Measurements from ENCODE around the gene GINS2.

DNA sequence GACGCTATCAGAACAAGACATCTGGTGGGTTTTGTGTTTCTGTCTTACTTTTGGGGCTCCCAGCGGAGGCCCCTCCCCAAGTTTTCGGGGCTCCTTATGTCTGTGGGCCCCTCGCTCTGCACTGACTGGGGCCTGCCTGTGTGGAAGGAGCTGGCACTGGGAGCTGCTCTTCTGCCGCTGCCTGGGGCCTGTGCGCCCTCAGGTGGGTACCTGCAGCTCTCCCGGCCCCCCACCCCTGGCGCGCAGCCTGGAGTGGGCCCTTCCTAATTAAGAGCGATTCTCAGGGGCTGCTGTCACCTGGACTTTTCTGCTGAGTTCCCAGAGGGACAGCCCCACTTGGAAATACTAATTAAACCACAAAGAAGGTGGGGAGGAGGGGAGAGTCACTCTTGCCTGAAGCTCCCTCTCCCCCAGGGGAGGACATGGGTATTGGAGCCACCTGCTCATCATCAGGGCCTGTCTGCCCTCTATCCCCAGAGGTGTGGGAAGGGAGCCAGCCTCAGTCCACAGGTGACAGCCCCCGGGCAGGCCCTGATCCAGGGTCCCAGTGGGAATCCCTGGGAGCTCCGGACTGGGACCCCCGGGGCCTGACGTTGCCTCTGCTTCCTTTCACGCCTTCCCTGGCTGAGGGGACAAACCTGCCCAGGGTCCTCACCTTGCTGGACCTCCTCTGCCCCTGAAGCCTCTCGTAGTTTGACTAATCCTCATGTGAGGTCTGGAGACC lies 39.2 kb downstream of the GINS2 start:
- TF ChIP-seq EZH2 (IDR thresholded peaks at IDR 0.05; ENCODE audit: low read depth, unreplicated experiment) (no peak), JUNB (IDR thresholded peaks at IDR 0.05; ENCODE audit: unreplicated experiment) (no peak), POLR2AphosphoS5 (IDR thresholded peaks at IDR 0.05; ENCODE audit: low read depth) (no peak), STAT1 (IDR thresholded peaks at IDR 0.05; ENCODE audit: unreplicated experiment) (no peak)
- TF ChIP-seq, protein P1, sequence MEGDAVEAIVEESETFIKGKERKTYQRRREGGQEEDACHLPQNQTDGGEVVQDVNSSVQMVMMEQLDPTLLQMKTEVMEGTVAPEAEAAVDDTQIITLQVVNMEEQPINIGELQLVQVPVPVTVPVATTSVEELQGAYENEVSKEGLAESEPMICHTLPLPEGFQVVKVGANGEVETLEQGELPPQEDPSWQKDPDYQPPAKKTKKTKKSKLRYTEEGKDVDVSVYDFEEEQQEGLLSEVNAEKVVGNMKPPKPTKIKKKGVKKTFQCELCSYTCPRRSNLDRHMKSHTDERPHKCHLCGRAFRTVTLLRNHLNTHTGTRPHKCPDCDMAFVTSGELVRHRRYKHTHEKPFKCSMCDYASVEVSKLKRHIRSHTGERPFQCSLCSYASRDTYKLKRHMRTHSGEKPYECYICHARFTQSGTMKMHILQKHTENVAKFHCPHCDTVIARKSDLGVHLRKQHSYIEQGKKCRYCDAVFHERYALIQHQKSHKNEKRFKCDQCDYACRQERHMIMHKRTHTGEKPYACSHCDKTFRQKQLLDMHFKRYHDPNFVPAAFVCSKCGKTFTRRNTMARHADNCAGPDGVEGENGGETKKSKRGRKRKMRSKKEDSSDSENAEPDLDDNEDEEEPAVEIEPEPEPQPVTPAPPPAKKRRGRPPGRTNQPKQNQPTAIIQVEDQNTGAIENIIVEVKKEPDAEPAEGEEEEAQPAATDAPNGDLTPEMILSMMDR (conservative IDR thresholded peaks at IDR 0.05; ENCODE audit: low read depth in 2 of 2), result no peak
